Left colon (tissue), 2 donors: Measurements from ENCODE around the gene PMP22. TPM values are rescaled to one million over a fixed set of nuclear protein-coding genes. Genes with fewer than 3 reads are reported as not detected.

Experiments used
- microRNA-seq, 2 donors: library from miRNA; unstranded; fragments of <30 nt; microRNA quantifications; one replicate each; pipeline versions ENCODE4 v1.1.0 to v1.2.0, GENCODE V29; 2020
- total RNA-seq, 2 donors: library from RNA; stranded (reverse); fragmentation: NEBNext Ultra II Directional; extraction: Animal tissue kit (Norgen Biotek cat#: 25700); gene quantifications; one replicate each; pipeline ENCODE4 v1.2.1, GENCODE V29; 2021
- donor health status: DM: no; HTN: no; CAD: no.
- donor health status: DM: yes; HTN: yes; CAD: no.

The PMP22 gene
- total RNA-seq, 2 donors from 2014 or later = 22.5 to 52.8 TPM

Small RNA genes lying within 50 kb of the gene (microRNA-seq; reads per million reads assigned to microRNA genes)
- gene MIR4731 = 1.1 to 1.4 reads per million in 2 donors

Other genes with a start within 250 kb of the PMP22 start
- under 1 TPM; 0.36 to 0.64 TPM for gene TEKT3, start 76.3 kb upstream of the PMP22 start, total RNA-seq
- gene CDRT4, start 202.3 kb upstream of the PMP22 start, total RNA-seq = 1 to 10 TPM; 6.4 to 6.6 TPM